A549 (cell line): Measurements from ENCODE around the gene CSPG4.
"Not testable (repeated sequence)": the region's sequence is repeated elsewhere in the genome, so short reads cannot be mapped to it uniquely, and the experiment has no call there.

Experiments
- ATOH8 ChIP-seq: fragments of 250-450 bp; sonication (Bioruptor Pico); IDR thresholded peaks from 2 replicates; pipeline ENCODE4 v1.5.0; 2020; ENCODE audit warnings: low read depth, mild to moderate bottlenecking, moderate library complexity
- BHLHE40 ChIP-seq: IDR thresholded peaks from 2 replicates; pipeline ENCODE4 v1.6.1; 2012; ENCODE audit warnings: low read depth, low read length, inconsistent platforms
- CTCF ChIP-seq: fragments of >200 bp; sonication (Bioruptor Twin); formaldehyde crosslinking; IDR thresholded peaks from 3 replicates; pipeline ENCODE4 v1.5.1; 2016
- ELK1 ChIP-seq: fragments of 150-350 bp; IDR thresholded peaks from 2 replicates; pipeline ENCODE4 v1.6.1; 2014; ENCODE audit warnings: low read depth, mild to moderate bottlenecking, low read length
- EP300 ChIP-seq, 2 experiments: fragments of >200 bp; sonication (Bioruptor Twin); formaldehyde crosslinking; IDR thresholded peaks; 2 replicates in 1 of 2; 3 replicates in 1 of 2; pipeline ENCODE4 v1.6.1; 2016 to 2017
- MAX ChIP-seq: IDR thresholded peaks from 2 replicates; pipeline ENCODE4 v1.6.1; 2012
- POLR2A ChIP-seq: IDR thresholded peaks from 2 replicates; pipeline ENCODE4 v1.6.1; 2012; ENCODE audit warnings: mild to moderate bottlenecking, low read length
- REST ChIP-seq: fragments of 200-600 bp; sonication (generic); IDR thresholded peaks from 2 replicates; pipeline ENCODE4 v1.6.1; 2016; ENCODE audit warnings: antibody characterized with exemption, mild to moderate bottlenecking, moderate library complexity
- RFX5 ChIP-seq: fragments of 450-650 bp; IDR thresholded peaks from 2 replicates; pipeline ENCODE4 v1.7.1; 2014; ENCODE audit warnings: antibody characterized with exemption, mild to moderate bottlenecking, moderate library complexity
- TF ChIP-seq, protein P1 (sequence below): fragments of >200 bp; sonication (Bioruptor Twin); formaldehyde crosslinking; IDR thresholded peaks from 3 replicates; pipeline ENCODE4 v1.6.1; 2016
- TF ChIP-seq, protein P2 (sequence below): IDR thresholded peaks from 2 replicates; pipeline ENCODE4 v1.6.1; 2012

GRCh38 chr15:75737116-75738013, 24.7 kb upstream of the CSPG4 start:
- not testable (repeated sequence) for TF ChIP-seq MAX; CTCF; REST; ELK1; BHLHE40; POLR2A; ATOH8; RFX5; EP300 (IDR thresholded peaks at IDR 0.05)
- TF ChIP-seq, protein P1, sequence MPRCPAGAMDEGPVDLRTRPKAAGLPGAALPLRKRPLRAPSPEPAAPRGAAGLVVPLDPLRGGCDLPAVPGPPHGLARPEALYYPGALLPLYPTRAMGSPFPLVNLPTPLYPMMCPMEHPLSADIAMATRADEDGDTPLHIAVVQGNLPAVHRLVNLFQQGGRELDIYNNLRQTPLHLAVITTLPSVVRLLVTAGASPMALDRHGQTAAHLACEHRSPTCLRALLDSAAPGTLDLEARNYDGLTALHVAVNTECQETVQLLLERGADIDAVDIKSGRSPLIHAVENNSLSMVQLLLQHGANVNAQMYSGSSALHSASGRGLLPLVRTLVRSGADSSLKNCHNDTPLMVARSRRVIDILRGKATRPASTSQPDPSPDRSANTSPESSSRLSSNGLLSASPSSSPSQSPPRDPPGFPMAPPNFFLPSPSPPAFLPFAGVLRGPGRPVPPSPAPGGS: not testable (repeated sequence)
- TF ChIP-seq, protein P2, sequence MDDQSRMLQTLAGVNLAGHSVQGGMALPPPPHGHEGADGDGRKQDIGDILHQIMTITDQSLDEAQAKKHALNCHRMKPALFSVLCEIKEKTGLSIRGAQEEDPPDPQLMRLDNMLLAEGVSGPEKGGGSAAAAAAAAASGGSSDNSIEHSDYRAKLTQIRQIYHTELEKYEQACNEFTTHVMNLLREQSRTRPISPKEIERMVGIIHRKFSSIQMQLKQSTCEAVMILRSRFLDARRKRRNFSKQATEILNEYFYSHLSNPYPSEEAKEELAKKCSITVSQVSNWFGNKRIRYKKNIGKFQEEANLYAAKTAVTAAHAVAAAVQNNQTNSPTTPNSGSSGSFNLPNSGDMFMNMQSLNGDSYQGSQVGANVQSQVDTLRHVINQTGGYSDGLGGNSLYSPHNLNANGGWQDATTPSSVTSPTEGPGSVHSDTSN: not testable (repeated sequence)
